ENCODE measurements around the gene SPEF1. TPM values are rescaled to one million over a fixed set of nuclear protein-coding genes. Genes with fewer than 3 reads are reported as not detected.

Gene SPEF1
- total and polyA plus RNA-seq, 2 of the 13 experiments (the other 11 are each of a cell fraction or from before 2014, with no cell fraction given), result 0.11 to 0.27 TPM

DNA sequence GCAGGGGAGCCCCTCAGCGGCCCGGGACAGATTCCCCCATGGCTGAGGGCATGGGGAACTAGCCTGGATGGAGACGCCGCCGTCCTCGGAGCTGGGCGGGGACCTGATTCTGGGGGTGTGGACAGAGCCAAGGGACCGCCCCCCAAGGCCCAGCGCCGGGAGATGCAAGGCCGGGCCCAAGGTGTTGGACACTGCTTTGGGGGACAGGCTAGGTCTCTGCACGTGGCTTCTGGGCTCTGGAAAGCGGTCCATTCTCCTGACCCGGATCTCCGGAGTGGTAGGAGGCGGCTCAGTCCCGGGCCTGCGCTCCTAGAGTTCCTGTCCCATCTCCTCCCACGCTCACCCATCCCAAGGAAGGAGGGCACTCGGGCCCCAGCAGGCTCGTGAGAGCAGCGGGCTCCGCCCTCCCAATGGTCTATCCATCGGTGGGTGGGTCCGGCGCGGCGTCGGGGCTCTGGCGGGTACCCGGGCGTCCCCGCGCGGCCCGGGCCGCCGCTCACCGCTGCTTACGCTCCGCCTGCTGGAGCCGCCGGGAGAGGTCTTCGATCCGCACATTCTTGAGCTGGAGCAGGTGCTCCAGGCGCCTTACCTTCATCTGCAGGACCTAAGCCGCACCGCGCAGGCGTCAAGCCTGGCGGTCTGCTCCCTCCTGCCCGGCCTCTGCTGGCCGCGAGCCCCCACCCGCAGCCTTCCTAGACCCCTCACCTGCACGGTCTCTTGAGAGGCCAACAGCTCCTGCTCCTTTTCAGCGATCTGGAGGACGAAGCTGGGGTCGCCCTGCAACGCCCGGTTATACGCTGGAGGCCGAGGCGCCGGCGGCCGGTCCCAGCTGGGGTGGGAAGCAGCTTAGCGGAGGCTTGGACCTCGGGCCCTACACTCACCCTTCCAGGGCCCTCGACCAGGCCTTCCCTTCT, 3.3 kb downstream of the SPEF1 start (continued):
- TF ChIP-seq ZNF883 (CRISPR knock-in tag; IDR thresholded peaks at IDR 0.05; ENCODE audit: not compliant biosample characterization), result peak; percentile 37
- TF ChIP-seq, protein P1, sequence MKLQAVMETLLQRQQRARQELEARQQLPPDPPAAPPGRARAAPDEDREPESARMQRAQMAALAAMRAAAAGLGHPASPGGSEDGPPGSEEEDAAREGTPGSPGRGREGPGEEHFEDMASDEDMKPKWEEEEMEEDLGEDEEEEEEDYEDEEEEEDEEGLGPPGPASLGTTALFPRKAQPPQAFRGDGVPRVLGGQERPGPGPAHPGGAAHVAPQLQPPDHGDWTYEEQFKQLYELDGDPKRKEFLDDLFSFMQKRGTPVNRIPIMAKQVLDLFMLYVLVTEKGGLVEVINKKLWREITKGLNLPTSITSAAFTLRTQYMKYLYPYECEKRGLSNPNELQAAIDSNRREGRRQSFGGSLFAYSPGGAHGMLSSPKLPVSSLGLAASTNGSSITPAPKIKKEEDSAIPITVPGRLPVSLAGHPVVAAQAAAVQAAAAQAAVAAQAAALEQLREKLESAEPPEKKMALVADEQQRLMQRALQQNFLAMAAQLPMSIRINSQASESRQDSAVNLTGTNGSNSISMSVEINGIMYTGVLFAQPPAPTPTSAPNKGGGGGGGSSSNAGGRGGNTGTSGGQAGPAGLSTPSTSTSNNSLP (IDR thresholded peaks at IDR 0.05; ENCODE audit: low read depth, low read length), result no peak
- TF ChIP-seq MXI1 (IDR thresholded peaks at IDR 0.05; ENCODE audit: borderline replicate concordance, low read depth, low read length), result peak; percentile 25; the same call in 1 of the 3 replicates
- TF ChIP-seq KAT2B (IDR thresholded peaks at IDR 0.05; ENCODE audit: borderline replicate concordance, low read depth, low read length), result no peak
- no peak for TF ChIP-seq NONO (IDR thresholded peaks at IDR 0.05)
- TF ChIP-seq NONO (CRISPR knock-in tag; conservative IDR thresholded peaks at IDR 0.05), result no peak
- no peak for TF ChIP-seq TEAD2 (CRISPR knock-in tag; IDR thresholded peaks at IDR 0.05)
- 0 out of 2 replicates have a peak, but pooled peaks have one; percentile 80 for TF ChIP-seq ZNF720 (CRISPR knock-in tag; IDR thresholded peaks at IDR 0.05)
- 0 out of 2 replicates have a peak, but pooled peaks have one; percentile 35 for TF ChIP-seq HOXD1 (CRISPR knock-in tag; IDR thresholded peaks at IDR 0.05)
- TF ChIP-seq TP53 (CRISPR knock-in tag; conservative IDR thresholded peaks at IDR 0.05), result 0 out of 2 replicates have a peak, but pooled peaks have one; percentile 44
- no peak for TF ChIP-seq POLR2G (IDR thresholded peaks at IDR 0.05; ENCODE audit: low read depth, low read length)
- no peak for TF ChIP-seq ZBTB42 (CRISPR knock-in tag; IDR thresholded peaks at IDR 0.05)
- TF ChIP-seq STAT5B (CRISPR knock-in tag; IDR thresholded peaks at IDR 0.05), result no peak
- TF ChIP-seq AKAP8 (CRISPR knock-in tag; IDR thresholded peaks at IDR 0.05), result peak; percentile 47; the same call in 1 of the 2 replicates
- TF ChIP-seq, protein P2, sequence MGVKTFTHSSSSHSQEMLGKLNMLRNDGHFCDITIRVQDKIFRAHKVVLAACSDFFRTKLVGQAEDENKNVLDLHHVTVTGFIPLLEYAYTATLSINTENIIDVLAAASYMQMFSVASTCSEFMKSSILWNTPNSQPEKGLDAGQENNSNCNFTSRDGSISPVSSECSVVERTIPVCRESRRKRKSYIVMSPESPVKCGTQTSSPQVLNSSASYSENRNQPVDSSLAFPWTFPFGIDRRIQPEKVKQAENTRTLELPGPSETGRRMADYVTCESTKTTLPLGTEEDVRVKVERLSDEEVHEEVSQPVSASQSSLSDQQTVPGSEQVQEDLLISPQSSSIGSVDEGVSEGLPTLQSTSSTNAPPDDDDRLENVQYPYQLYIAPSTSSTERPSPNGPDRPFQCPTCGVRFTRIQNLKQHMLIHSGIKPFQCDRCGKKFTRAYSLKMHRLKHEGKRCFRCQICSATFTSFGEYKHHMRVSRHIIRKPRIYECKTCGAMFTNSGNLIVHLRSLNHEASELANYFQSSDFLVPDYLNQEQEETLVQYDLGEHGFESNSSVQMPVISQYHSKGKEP (CRISPR knock-in tag; IDR thresholded peaks at IDR 0.05), result no peak; the same call in 1 of the 2 replicates
- TF ChIP-seq, protein P3, sequence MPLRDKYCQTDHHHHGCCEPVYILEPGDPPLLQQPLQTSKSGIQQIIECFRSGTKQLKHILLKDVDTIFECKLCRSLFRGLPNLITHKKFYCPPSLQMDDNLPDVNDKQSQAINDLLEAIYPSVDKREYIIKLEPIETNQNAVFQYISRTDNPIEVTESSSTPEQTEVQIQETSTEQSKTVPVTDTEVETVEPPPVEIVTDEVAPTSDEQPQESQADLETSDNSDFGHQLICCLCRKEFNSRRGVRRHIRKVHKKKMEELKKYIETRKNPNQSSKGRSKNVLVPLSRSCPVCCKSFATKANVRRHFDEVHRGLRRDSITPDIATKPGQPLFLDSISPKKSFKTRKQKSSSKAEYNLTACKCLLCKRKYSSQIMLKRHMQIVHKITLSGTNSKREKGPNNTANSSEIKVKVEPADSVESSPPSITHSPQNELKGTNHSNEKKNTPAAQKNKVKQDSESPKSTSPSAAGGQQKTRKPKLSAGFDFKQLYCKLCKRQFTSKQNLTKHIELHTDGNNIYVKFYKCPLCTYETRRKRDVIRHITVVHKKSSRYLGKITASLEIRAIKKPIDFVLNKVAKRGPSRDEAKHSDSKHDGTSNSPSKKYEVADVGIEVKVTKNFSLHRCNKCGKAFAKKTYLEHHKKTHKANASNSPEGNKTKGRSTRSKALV (CRISPR knock-in tag; IDR thresholded peaks at IDR 0.05), result 0 out of 2 replicates have a peak, but pooled peaks have one; percentile 83
- TF ChIP-seq, protein P4, sequence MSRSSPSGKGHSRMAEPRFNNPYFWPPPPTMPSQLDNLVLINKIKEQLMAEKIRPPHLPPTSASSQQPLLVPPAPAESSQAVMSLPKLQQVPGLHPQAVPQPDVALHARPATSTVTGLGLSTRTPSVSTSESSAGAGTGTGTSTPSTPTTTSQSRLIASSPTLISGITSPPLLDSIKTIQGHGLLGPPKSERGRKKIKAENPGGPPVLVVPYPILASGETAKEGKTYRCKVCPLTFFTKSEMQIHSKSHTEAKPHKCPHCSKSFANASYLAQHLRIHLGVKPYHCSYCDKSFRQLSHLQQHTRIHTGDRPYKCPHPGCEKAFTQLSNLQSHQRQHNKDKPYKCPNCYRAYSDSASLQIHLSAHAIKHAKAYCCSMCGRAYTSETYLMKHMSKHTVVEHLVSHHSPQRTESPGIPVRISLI (CRISPR knock-in tag; IDR thresholded peaks at IDR 0.05; ENCODE audit: borderline replicate concordance), result 0 out of 2 replicates have a peak, but pooled peaks have one; percentile 8
- TF ChIP-seq, protein P5, sequence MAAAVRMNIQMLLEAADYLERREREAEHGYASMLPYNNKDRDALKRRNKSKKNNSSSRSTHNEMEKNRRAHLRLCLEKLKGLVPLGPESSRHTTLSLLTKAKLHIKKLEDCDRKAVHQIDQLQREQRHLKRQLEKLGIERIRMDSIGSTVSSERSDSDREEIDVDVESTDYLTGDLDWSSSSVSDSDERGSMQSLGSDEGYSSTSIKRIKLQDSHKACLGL (CRISPR knock-in tag; IDR thresholded peaks at IDR 0.05), result peak; percentile 43
- no peak for TF ChIP-seq ZNF672 (CRISPR knock-in tag; IDR thresholded peaks at IDR 0.05)
- no peak for TF ChIP-seq MED13 (CRISPR knock-in tag; IDR thresholded peaks at IDR 0.05)
- TF ChIP-seq, protein P6, sequence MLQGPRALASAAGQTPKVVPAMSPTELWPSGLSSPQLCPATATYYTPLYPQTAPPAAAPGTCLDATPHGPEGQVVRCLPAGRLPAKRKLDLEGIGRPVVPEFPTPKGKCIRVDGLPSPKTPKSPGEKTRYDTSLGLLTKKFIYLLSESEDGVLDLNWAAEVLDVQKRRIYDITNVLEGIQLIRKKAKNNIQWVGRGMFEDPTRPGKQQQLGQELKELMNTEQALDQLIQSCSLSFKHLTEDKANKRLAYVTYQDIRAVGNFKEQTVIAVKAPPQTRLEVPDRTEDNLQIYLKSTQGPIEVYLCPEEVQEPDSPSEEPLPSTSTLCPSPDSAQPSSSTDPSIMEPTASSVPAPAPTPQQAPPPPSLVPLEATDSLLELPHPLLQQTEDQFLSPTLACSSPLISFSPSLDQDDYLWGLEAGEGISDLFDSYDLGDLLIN (CRISPR knock-in tag; IDR thresholded peaks at IDR 0.05; ENCODE audit: borderline replicate concordance), result no peak
